Progenitor cell of endocrine pancreas (in vitro differentiated cells): ENCODE measurements around the gene ZBTB9. TPM values are rescaled to one million over a fixed set of nuclear protein-coding genes. Genes with fewer than 3 reads are reported as not detected.

Experiments used
- DNase-seq: peaks from one replicate; pipeline ENCODE4 v3.0.0; 2021; ENCODE audit warnings: low spot score; ENCODE audit not compliant: unreplicated experiment
- H3K27ac Mint-ChIP-seq: 2 replicates; pipeline ENCODE4 v1.8.0; 2021; ENCODE audit warnings: mild to moderate bottlenecking, moderate library complexity, mixed read lengths
- H3K27me3 Mint-ChIP-seq: 2 replicates; pipeline ENCODE4 v1.8.0; 2021; ENCODE audit warnings: mixed read lengths
- H3K36me3 Mint-ChIP-seq: 2 replicates; pipeline ENCODE4 v1.8.0; 2022; ENCODE audit warnings: mixed read lengths; ENCODE audit not compliant: insufficient read depth
- H3K4me1 Mint-ChIP-seq: 2 replicates; pipeline ENCODE4 v1.8.0; 2021; ENCODE audit warnings: low read depth, mixed read lengths
- H3K4me3 Mint-ChIP-seq: 2 replicates; pipeline ENCODE4 v1.8.0; 2021; ENCODE audit warnings: low read depth, mild to moderate bottlenecking, moderate library complexity, mixed read lengths
- H3K9me3 Mint-ChIP-seq: 2 replicates; pipeline ENCODE4 v1.8.0; 2021; ENCODE audit warnings: low read depth, mixed read lengths
- total RNA-seq: library from RNA; stranded (reverse); gene quantifications from 2 replicates; pipeline ENCODE4 v1.2.1, GENCODE V29; 2021
- TF ChIP-seq, protein P1 (sequence below): fragments of 200-600 bp; sonication (generic); IDR thresholded peaks from one replicate; pipeline ENCODE4 v1.5.0; 2021; ENCODE audit warnings: antibody characterized with exemption, mild to moderate bottlenecking; ENCODE audit not compliant: unreplicated experiment

The ZBTB9 gene
- total RNA-seq, 1 donor from 2014 or later, result 15.7 TPM

- Mint-ChIP-seq H3K27ac (no peak overlapping the region), H3K36me3 (peaks cover 2% of the 10 kb centered on the region), H3K4me3 (no peak overlapping the region), H3K9me3 (no peaks in the 10 kb centered on the region), H3K4me1 (peaks cover 8% of the 10 kb centered on the region), H3K27me3 (peaks cover 13% of the 10 kb centered on the region)
- no peak for DNase-seq
- TF ChIP-seq, protein P1, sequence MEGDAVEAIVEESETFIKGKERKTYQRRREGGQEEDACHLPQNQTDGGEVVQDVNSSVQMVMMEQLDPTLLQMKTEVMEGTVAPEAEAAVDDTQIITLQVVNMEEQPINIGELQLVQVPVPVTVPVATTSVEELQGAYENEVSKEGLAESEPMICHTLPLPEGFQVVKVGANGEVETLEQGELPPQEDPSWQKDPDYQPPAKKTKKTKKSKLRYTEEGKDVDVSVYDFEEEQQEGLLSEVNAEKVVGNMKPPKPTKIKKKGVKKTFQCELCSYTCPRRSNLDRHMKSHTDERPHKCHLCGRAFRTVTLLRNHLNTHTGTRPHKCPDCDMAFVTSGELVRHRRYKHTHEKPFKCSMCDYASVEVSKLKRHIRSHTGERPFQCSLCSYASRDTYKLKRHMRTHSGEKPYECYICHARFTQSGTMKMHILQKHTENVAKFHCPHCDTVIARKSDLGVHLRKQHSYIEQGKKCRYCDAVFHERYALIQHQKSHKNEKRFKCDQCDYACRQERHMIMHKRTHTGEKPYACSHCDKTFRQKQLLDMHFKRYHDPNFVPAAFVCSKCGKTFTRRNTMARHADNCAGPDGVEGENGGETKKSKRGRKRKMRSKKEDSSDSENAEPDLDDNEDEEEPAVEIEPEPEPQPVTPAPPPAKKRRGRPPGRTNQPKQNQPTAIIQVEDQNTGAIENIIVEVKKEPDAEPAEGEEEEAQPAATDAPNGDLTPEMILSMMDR, result no peak
These were observed 4.8 kb downstream of the ZBTB9 start for GRCh38 chr6:33459226-33459625.

GRCh38 chr6:33466075-33466735, 11.8 kb downstream of the ZBTB9 start:
- Mint-ChIP-seq H3K4me1 (no peaks in the 10 kb centered on the region), H3K27me3 (peaks cover 13% of the 10 kb centered on the region), H3K27ac (no peak overlapping the region), H3K36me3 (no peaks in the 10 kb centered on the region), H3K9me3 (peaks cover 4% of the 10 kb centered on the region), H3K4me3 (no peak overlapping the region)
- TF ChIP-seq, protein P1, result no peak
- no peak for DNase-seq

DNA sequence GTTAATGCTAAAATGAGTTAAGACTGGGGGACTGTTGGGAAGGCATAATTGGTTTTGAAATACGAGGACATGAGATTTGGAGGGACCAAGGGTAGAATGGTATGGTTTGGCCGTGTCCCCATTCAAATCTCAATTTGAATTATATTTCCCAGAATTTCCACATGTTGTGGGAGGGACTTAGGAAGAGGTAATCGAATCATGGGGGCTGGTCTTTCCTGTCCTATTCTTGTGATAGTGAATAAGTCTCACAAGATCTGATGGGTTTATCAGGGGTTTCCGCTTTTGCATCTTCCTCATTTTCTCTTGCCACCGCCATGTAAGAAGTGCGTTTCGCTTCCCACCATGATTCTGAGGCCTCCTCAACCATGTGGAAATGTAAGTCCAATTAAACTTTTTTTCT, 12.7 kb downstream of the ZBTB9 start:
- no peak overlapping the region for H3K4me3 Mint-ChIP-seq
- H3K36me3 Mint-ChIP-seq, result no peaks in the 10 kb centered on the region
- H3K9me3 Mint-ChIP-seq, result peaks cover 4% of the 10 kb centered on the region
- no peaks in the 10 kb centered on the region for H3K4me1 Mint-ChIP-seq
- H3K27me3 Mint-ChIP-seq, result peaks cover 10% of the 10 kb centered on the region
- DNase-seq, result no peak
- TF ChIP-seq, protein P1, result no peak
- H3K27ac Mint-ChIP-seq, result no peak overlapping the region

DNA sequence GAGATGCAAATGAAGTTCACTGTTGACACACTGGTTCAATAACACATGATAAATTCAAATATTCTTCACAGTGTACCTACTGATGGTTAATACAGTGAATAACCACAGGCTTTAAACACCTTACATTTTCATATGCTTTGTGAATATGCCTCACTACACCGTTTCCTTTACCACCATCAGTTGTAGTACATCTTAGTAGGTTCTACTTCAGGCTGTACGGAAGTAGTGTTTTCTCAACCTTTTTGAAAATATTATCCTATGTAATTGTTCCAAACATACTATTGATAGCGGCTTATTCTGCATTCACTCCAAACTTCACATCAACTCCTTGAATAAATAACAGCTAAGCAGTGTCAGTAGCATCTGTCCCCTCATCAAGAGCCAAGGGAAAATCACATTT, 15.3 kb downstream of the ZBTB9 start:
- H3K27ac Mint-ChIP-seq, result no peak overlapping the region
- no peaks in the 10 kb centered on the region for H3K36me3 Mint-ChIP-seq
- no peak overlapping the region for H3K4me3 Mint-ChIP-seq
- TF ChIP-seq, protein P1, result no peak
- H3K27me3 Mint-ChIP-seq, result no peaks in the 10 kb centered on the region
- DNase-seq, result no peak
- no peaks in the 10 kb centered on the region for H3K4me1 Mint-ChIP-seq
- H3K9me3 Mint-ChIP-seq, result peaks cover 4% of the 10 kb centered on the region

DNA sequence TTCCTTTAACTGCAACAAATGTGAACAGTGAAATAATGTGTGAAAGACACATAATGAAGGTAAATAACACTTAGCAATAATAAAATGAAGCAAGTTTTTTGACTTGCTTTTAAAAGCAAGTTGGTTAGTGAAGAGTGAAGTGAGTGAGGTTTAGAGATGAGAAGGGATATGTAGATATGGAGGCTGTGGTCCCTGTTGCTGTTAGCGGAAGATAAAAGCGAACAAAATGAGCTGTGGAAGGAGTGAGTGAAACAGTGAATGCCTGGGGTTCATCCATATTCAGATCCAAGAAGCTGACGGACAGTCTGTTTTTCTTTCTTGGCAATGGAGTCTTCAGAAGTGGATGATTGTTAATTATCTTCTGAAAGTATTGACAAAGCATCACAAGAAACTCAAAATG, 23.5 kb downstream of the ZBTB9 start:
- no peaks in the 10 kb centered on the region for H3K36me3 Mint-ChIP-seq
- TF ChIP-seq, protein P1, result no peak
- no peaks in the 10 kb centered on the region for H3K9me3 Mint-ChIP-seq
- H3K4me3 Mint-ChIP-seq, result no peak overlapping the region
- no peak overlapping the region for H3K27ac Mint-ChIP-seq
- H3K27me3 Mint-ChIP-seq, result peaks cover 5% of the 10 kb centered on the region
- H3K4me1 Mint-ChIP-seq, result no peaks in the 10 kb centered on the region
- DNase-seq, result no peak
